ENCODE results near the gene CASKIN1.

Gene CASKIN1

GRCh38 chr16:2232094-2232990, 35.9 kb upstream of the CASKIN1 start:
- DNase-seq: no peak

- DNase-seq: no peak
Observed at GRCh38 chr16:2231016-2231931, 34.9 kb upstream of the CASKIN1 start.

DNA sequence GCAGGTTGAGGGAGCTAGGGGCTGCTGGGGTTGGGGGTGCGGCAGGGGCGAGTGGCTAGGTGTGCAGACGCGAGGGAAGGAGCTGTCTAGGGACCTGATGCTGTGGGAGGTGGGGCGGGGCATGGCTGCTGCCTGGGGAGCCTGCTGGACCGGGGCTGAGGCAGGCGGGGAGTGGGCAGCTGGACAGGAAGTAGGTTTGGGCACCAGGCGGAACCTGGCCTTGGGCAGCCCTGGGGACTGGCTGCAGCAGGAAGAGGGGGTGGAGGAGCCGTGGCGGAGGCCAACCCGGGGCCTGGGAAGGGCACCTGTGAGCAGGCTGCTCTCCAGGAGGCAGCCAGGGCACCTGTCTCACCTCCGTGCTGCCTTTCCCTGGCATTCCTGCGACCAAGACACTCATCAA, 34.0 kb upstream of the CASKIN1 start:
- DNase-seq: no peak

DNA sequence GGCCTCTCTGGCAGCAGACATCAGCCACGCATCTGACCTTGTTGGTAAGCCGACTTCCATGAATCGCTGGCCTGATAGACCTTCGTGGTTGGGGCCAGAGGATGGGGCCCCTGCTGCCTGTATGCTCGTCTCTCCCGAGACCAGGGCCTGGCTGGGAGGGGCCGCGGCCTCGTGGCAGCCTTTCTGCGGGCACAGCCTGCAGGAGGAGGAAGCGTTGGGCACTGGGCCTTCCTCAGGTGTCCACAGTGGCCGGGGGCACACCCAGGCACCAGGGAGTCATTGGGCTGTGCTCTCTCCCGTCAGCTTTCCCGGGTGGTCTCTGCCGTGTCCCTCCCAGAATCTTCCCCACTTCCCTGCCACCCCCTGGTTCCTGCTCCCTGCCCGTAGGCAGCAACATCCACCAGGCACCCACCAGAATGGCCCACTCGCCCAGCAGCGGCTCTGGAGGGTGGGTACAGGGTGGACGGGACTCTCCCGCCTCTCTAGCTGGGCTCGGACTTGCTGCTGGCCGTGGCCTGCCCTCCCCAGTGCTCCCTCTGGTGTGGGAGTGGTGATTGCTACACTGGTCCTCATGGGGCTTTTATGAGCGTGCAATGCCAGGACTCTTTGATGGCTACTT, 33.3 kb upstream of the CASKIN1 start:
- DNase-seq: no peak

DNA sequence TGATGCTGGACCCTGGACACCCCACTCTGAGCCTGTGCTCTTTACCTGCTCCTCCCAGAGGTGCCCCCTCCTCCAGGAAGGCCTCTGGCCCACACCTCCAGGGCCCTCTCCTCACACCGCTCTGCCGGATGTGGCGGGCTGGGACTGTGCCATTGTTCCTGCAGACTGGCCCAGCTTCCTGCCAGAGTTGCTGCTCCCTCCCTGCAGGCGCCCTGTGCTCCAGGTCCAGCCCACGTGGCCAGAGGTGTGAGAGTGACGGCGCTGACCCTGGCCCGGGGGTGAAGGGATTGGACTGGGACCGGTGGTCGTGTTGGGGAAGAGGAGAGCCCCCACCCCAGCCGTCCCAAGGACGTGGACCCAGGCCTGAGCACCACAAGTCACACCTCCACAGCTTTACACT, 32.7 kb upstream of the CASKIN1 start:
- no peak for DNase-seq

DNA sequence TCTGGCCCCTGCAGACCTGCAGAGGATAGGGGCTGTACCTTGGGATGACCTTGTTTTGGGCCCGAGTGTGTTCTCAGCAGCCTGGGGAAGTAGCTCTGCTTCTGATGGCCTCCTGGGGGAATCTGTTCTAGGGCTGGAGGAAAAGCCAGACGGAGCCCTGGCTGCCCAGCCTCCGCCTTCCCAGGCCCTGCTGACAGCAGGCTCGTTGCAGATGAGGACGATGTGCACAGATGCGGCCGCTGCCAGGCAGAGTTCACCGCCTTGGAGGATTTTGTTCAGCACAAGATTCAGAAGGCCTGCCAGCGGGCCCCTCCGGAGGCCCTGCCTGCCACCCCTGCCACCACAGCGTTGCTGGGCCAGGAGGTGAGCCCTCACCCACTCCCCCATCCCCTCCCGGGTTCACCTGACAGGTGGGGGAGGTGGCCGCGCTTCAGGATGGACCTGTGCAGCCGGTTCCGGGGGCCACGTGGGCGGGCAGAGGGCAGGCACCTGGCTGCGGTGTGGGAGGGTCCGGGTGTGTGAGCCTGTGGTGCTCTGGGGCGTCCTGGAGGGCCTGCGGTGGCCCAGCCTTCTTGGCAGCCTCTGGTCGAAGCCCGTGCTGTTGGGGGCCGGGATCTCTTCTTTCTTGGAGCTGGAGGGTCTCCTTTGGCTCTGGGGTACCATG, 31.9 kb upstream of the CASKIN1 start:
- DNase-seq: no peak

DNA sequence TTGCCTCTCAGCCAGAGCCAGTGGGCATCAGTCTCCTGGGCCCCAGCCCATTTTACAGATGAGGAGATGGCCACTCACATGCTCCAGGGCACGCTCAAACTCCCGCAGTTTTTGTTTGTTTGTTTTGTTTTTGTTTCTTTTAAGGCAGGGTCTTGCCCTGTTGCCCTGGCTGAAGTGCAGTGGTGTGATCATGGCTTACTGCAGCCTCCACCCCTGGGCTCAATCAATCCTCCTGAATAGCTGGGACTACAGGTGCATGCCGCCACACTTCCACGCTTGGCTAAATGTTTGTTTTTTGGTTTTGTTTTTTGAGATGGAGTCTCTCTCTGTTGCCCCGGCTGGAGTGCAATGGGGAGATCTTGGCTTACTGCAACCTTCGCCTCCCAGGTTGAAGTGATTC, 30.5 kb upstream of the CASKIN1 start:
- DNase-seq: no peak

DNA sequence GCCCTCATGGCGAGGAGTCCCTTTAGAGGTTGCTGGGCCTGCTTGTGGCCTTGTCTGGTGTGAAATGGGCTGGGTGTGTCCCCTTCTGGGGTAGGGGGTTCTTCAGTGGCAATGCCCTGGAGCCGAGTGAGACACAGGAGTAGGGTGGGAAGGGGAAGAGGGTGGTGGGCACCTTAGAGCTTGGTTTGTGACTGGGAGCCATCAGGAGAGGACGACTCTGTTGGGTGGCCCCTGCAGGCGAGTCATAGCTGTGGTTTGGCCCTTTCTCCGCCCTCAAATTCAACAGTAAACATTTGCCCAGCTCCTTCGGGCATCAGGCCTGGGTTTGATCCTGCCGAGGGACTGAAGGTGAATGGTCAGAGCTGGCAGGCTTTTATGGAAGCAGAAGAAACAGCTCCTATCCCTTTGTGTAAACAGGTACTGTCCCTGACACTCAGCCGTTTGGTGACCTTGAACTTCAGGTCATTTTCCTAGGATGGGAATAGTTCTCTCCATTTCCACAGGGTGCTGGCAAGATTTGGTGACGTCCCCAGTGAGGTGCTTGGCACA, 29.9 kb upstream of the CASKIN1 start:
- DNase-seq: no peak

GRCh38 chr16:2223942-2224486, 27.6 kb upstream of the CASKIN1 start:
- no peak for DNase-seq

GRCh38 chr16:2223221-2223941, 27.0 kb upstream of the CASKIN1 start, which contains the start of gene E4F1:
Gene E4F1 (plus strand): TSS chr16:2223591. CDS start chr16:2223614, 23 bp downstream.
- DNase-seq: peak; percentile 97

GRCh38 chr16:2216330-2216729, 19.9 kb upstream of the CASKIN1 start:
- no peak for DNase-seq

GRCh38 chr16:2214719-2214968, 18.2 kb upstream of the CASKIN1 start, which contains the start of gene PGP:
Gene PGP (minus strand): TSS chr16:2214840. CDS start chr16:2214777, 63 bp downstream.
- DNase-seq: peak; percentile 98

GRCh38 chr16:2213817-2214718, 17.7 kb upstream of the CASKIN1 start:
- DNase-seq: no peak

DNA sequence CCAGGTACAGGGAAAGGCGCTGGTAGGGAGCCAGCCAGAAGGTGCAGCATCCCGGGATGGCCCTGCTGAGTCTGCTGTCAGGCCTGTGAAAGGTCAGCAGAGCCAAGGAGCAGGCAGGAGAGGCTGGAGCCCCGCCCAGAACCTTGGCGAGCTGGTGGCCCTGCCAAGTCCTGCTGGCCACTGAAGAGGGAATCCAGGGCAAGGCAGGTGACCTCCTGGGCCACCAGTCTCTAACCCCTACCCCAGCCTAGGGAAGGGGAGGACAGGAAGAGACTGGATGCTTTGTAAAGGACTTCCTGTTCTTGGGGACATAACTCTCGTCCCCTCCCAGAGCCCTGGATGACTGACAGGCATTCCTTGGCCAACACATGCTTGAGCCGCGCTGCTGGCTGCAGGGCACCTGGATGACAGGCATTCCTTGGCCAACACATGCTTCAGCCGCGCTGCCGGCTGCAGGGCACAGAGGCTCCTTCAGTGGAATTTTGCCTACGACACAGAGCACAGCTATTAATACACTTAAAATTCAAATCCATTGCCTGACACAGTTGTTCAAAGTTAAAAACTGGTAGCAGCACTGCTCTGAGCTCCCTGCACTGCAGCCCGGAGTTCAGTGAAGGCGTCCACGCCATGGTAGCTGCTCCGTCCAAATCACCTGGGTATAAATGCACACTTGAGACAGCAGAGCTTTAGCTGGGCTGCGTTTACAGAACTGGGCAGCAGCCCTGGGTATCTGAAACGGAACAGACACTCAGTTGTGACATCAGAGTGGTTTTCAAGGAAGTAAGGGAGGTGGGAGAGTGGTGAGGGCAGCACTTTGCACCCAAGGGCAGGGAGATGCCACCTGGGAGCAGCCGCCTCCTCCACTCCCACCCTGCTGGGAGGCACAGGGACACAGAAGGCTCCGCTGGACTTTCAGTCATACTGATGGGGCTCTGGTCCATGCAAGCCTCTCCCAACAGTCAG, 16.2 kb upstream of the CASKIN1 start:
- DNase-seq: no peak

GRCh38 chr16:2211923-2212347, 15.5 kb upstream of the CASKIN1 start:
- no peak for DNase-seq

GRCh38 chr16:2210386-2211365, 14.3 kb upstream of the CASKIN1 start, which contains the start of gene BRICD5:
Gene BRICD5 (minus strand): TSS chr16:2210863. CDS start chr16:2210833, 30 bp downstream.
- no peak for DNase-seq

DNA sequence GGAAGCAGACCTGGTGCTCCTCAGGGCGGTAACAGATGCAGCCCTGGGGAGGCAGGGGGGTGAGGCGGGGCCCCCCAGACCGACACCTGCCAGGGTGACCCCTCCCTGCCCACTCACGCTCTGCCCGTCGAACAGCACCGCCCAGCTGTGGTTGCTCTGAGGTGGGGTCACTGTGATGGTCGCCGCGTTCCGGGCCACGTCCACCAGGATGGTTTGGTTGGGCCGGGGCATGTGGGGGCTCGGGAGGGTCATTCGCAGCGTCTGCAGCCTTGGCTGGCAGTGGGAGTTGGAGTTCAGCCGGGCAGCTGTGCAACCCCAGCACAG, 13.6 kb upstream of the CASKIN1 start:
- DNase-seq: no peak
